Measurements from ENCODE around the gene LENG8.
"Not testable (repeated sequence)": the region's sequence is repeated elsewhere in the genome, so short reads cannot be mapped to it uniquely, and the experiment has no call there.

Gene LENG8

GRCh38 chr19:54489341-54489740 lies 40.3 kb downstream of the LENG8 start:
- no peak for DNase-seq

- no peak for DNase-seq
Observed at GRCh38 chr19:54489766-54490165, 40.8 kb downstream of the LENG8 start.

- no peak for DNase-seq
Observed at GRCh38 chr19:54492568-54492967, 43.6 kb downstream of the LENG8 start.

- not testable (repeated sequence) for DNase-seq
Observed at GRCh38 chr19:54493056-54493455, 44.1 kb downstream of the LENG8 start.

- DNase-seq: no peak
Observed at GRCh38 chr19:54493967-54494585, 45.1 kb downstream of the LENG8 start.

GRCh38 chr19:54495284-54495683 lies 46.3 kb downstream of the LENG8 start:
- not testable (repeated sequence) for DNase-seq

- DNase-seq: not testable (repeated sequence)
Observed at GRCh38 chr19:54497747-54498450, 48.9 kb downstream of the LENG8 start.

GRCh38 chr19:54498451-54498772 lies 49.4 kb downstream of the LENG8 start:
- DNase-seq: not testable (repeated sequence)

GRCh38 chr19:54502518-54503048 lies 53.6 kb downstream of the LENG8 start, which contains the start of gene LAIR2:
TSS of gene LAIR2 (plus strand) at chr19:54502831. CDS start at chr19:54502919, 88 bp downstream.
- no peak for DNase-seq

GRCh38 chr19:54505542-54505941 lies 56.5 kb downstream of the LENG8 start:
- not testable (repeated sequence) for DNase-seq

- no peak for DNase-seq
Observed at GRCh38 chr19:54506079-54506478, 57.1 kb downstream of the LENG8 start.

GRCh38 chr19:54507038-54507717 lies 58.2 kb downstream of the LENG8 start:
- not testable (repeated sequence) for DNase-seq

- DNase-seq: no peak
Observed at GRCh38 chr19:54507824-54508223, 58.8 kb downstream of the LENG8 start.

- DNase-seq: not testable (repeated sequence)
Observed at GRCh38 chr19:54508487-54508886, 59.5 kb downstream of the LENG8 start.

GRCh38 chr19:54509200-54509940 lies 60.4 kb downstream of the LENG8 start:
- DNase-seq: not testable (repeated sequence)

Measured in hematopoietic multipotent progenitor cell treated with erythropoietin and hydrocortisone succinate and interleukin-3 and kit ligand, for 6 days (in vitro differentiated cells).